ENCODE results near the gene C1RL.

The C1RL gene

GRCh38 chr12:7047306-7047705 is 61.7 kb downstream of the C1RL start:
- H3K79me2 ChIP-seq (ENCODE audit: insufficient read depth, low read length) = no peaks in the 10 kb centered on the region
- H3K4me3 ChIP-seq (ENCODE audit: low read depth in 1 of 2, low read length in 2 of 2) = no peak overlapping the region

GRCh38 chr12:7046383-7047105 is 62.5 kb downstream of the C1RL start:
- Histone ChIP-seq H3K4me3 (ENCODE audit: low read depth in 1 of 2, low read length in 2 of 2) (no peak overlapping the region), H2AFZ (ENCODE audit: low read depth, low read length) (no peak overlapping the region)
- no peak for TF ChIP-seq EZH2 (IDR thresholded peaks at IDR 0.05; ENCODE audit: borderline replicate concordance, low read depth, low read length, severe bottlenecking)
- TF ChIP-seq CTCF (IDR thresholded peaks at IDR 0.05; ENCODE audit: borderline replicate concordance, extremely low read depth, low read length, poor library complexity, severe bottlenecking) = no peak

More at GRCh38 chr12:7047306-7047705, 61.7 kb downstream of the C1RL start:
- Histone ChIP-seq H3K4me2 (ENCODE audit: insufficient read depth, low read length) (no peak overlapping the region), H3K27me3 (ENCODE audit: insufficient read depth, low read length, poor library complexity) (no peaks in the 10 kb centered on the region), H3K4me1 (ENCODE audit: insufficient read depth, low read length) (peaks cover 8% of the 10 kb centered on the region), H4K20me1 (ENCODE audit: insufficient read depth, low read length) (no peaks in the 10 kb centered on the region), H3K9ac (ENCODE audit: low read depth, low read length) (peak overlapping the region; percentile 21; the same call in 1 of the 2 replicates), H3K27ac (ENCODE audit: low read length) (no peak overlapping the region), H3K36me3 (ENCODE audit: insufficient read depth, low read length) (no peaks in the 10 kb centered on the region), H2AFZ (ENCODE audit: low read depth, low read length) (0 out of 2 replicates have a peak overlapping the region, but pooled peaks have one; percentile 33), H3K9me3 (ENCODE audit: insufficient read depth, low read length, severe bottlenecking) (no peaks in the 10 kb centered on the region)
- ATAC-seq (ENCODE audit: insufficient read depth, low read depth) = no peak
- TF ChIP-seq EZH2 (IDR thresholded peaks at IDR 0.05; ENCODE audit: borderline replicate concordance, low read depth, low read length, severe bottlenecking) = no peak
- TF ChIP-seq CTCF (IDR thresholded peaks at IDR 0.05; ENCODE audit: borderline replicate concordance, extremely low read depth, low read length, poor library complexity, severe bottlenecking) = no peak
- DNase-seq = no peak

GRCh38 chr12:7045913-7046312 is 63.1 kb downstream of the C1RL start:
- Histone ChIP-seq H3K4me1 (ENCODE audit: insufficient read depth, low read length) (peaks cover 8% of the 10 kb centered on the region), H3K27me3 (ENCODE audit: insufficient read depth, low read length, poor library complexity) (peaks cover 4% of the 10 kb centered on the region), H4K20me1 (ENCODE audit: insufficient read depth, low read length) (no peaks in the 10 kb centered on the region), H3K36me3 (ENCODE audit: insufficient read depth, low read length) (no peaks in the 10 kb centered on the region), H3K4me3 (ENCODE audit: low read depth in 1 of 2, low read length in 2 of 2) (no peak overlapping the region), H3K4me2 (ENCODE audit: insufficient read depth, low read length) (no peak overlapping the region), H3K79me2 (ENCODE audit: insufficient read depth, low read length) (no peaks in the 10 kb centered on the region), H2AFZ (ENCODE audit: low read depth, low read length) (no peak overlapping the region), H3K9ac (ENCODE audit: low read depth, low read length) (no peak overlapping the region), H3K27ac (ENCODE audit: low read length) (no peak overlapping the region), H3K9me3 (ENCODE audit: insufficient read depth, low read length, severe bottlenecking) (no peaks in the 10 kb centered on the region)
- DNase-seq (no peak), ATAC-seq (ENCODE audit: insufficient read depth, low read depth) (no peak)
- no peak for TF ChIP-seq EZH2 (IDR thresholded peaks at IDR 0.05; ENCODE audit: borderline replicate concordance, low read depth, low read length, severe bottlenecking)
- TF ChIP-seq CTCF (IDR thresholded peaks at IDR 0.05; ENCODE audit: borderline replicate concordance, extremely low read depth, low read length, poor library complexity, severe bottlenecking) = no peak

More at GRCh38 chr12:7046383-7047105, 62.5 kb downstream of the C1RL start:
- Histone ChIP-seq H3K4me2 (ENCODE audit: insufficient read depth, low read length) (no peak overlapping the region), H3K9ac (ENCODE audit: low read depth, low read length) (no peak overlapping the region), H3K27ac (ENCODE audit: low read length) (no peak overlapping the region), H4K20me1 (ENCODE audit: insufficient read depth, low read length) (no peaks in the 10 kb centered on the region), H3K79me2 (ENCODE audit: insufficient read depth, low read length) (no peaks in the 10 kb centered on the region), H3K27me3 (ENCODE audit: insufficient read depth, low read length, poor library complexity) (peaks cover under 1% of the 10 kb centered on the region), H3K9me3 (ENCODE audit: insufficient read depth, low read length, severe bottlenecking) (no peaks in the 10 kb centered on the region), H3K4me1 (ENCODE audit: insufficient read depth, low read length) (peaks cover 8% of the 10 kb centered on the region), H3K36me3 (ENCODE audit: insufficient read depth, low read length) (no peaks in the 10 kb centered on the region)
- DNase-seq (no peak), ATAC-seq (ENCODE audit: insufficient read depth, low read depth) (no peak)

Data from DND-41 (cell line).